SK-N-SH treated with all-trans-retinoic acid at 6 μM for 48 hours (cell line): ENCODE results near the gene PRPF38B.
"Not testable (repeated sequence)": the region's sequence is repeated elsewhere in the genome, so short reads cannot be mapped to it uniquely, and the experiment has no call there.

Experiments used
- CSDC2 ChIP-seq: fragments of 250-450 bp; sonication (Bioruptor Pico); IDR thresholded peaks from 2 replicates; pipeline ENCODE4 v1.5.0; 2020; ENCODE audit warnings: mild to moderate bottlenecking, moderate library complexity
- ESRRG ChIP-seq: fragments of 250-450 bp; sonication (Bioruptor Pico); IDR thresholded peaks from 2 replicates; pipeline ENCODE4 v1.6.1; 2021; ENCODE audit warnings: mild to moderate bottlenecking
- OSR1 ChIP-seq: fragments of 250-450 bp; sonication (Bioruptor Pico); IDR thresholded peaks from 2 replicates; pipeline ENCODE4 v1.8.0; 2022; ENCODE audit warnings: moderate library complexity, mild to moderate bottlenecking, inconsistent platforms
- TF ChIP-seq, protein P1 (sequence below): fragments of 250-450 bp; sonication (Bioruptor Pico); IDR thresholded peaks from 2 replicates; pipeline ENCODE4 v1.5.1; 2020; ENCODE audit warnings: low read depth, mild to moderate bottlenecking, moderate library complexity
- TF ChIP-seq, protein P2 (sequence below): fragments of 250-450 bp; sonication (Bioruptor Pico); IDR thresholded peaks from 2 replicates; pipeline ENCODE4 v1.8.0; 2020; ENCODE audit warnings: mild to moderate bottlenecking, moderate library complexity, borderline replicate concordance

DNA sequence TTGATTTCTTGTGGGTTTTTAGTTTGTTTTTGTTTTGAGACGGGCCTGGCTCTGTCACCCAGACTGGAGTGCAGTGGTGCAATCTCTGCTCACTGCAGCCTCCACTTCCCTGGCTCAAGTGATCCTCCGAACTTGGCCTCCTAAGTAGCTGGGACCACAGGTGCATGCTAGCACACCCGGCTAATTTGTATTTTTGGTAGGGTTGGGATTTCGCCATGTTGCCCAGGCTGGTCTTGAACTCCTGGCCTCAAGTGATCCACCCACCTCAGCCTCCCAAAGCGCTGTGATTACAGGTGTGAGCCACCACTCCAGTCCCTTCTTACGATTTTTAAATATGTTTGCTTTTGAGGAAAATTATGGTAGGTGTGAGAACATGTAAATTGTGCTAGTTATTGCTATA, 10.0 kb downstream of the PRPF38B start:
- TF ChIP-seq, protein P1, sequence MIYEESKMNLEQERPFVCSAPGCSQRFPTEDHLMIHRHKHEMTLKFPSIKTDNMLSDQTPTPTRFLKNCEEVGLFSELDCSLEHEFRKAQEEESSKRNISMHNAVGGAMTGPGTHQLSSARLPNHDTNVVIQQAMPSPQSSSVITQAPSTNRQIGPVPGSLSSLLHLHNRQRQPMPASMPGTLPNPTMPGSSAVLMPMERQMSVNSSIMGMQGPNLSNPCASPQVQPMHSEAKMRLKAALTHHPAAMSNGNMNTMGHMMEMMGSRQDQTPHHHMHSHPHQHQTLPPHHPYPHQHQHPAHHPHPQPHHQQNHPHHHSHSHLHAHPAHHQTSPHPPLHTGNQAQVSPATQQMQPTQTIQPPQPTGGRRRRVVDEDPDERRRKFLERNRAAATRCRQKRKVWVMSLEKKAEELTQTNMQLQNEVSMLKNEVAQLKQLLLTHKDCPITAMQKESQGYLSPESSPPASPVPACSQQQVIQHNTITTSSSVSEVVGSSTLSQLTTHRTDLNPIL (CRISPR knock-in tag): not testable (repeated sequence)
- TF ChIP-seq, protein P2, sequence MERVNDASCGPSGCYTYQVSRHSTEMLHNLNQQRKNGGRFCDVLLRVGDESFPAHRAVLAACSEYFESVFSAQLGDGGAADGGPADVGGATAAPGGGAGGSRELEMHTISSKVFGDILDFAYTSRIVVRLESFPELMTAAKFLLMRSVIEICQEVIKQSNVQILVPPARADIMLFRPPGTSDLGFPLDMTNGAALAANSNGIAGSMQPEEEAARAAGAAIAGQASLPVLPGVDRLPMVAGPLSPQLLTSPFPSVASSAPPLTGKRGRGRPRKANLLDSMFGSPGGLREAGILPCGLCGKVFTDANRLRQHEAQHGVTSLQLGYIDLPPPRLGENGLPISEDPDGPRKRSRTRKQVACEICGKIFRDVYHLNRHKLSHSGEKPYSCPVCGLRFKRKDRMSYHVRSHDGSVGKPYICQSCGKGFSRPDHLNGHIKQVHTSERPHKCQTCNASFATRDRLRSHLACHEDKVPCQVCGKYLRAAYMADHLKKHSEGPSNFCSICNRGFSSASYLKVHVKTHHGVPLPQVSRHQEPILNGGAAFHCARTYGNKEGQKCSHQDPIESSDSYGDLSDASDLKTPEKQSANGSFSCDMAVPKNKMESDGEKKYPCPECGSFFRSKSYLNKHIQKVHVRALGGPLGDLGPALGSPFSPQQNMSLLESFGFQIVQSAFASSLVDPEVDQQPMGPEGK (CRISPR knock-in tag): not testable (repeated sequence)
- TF ChIP-seq ESRRG; OSR1 (CRISPR knock-in tag); CSDC2 (CRISPR knock-in tag): not testable (repeated sequence)
